CD4-positive, alpha-beta T cell treated with Interleukin-15 for 1 hour (primary cell): ENCODE measurements around the gene LEMD3.
"Not testable (repeated sequence)": the region's sequence is repeated elsewhere in the genome, so short reads cannot be mapped to it uniquely, and the experiment has no call there.

Experiments used
- DNase-seq: peaks from one replicate; pipeline ENCODE4 v3.0.0-alpha.2; 2020

Gene LEMD3

GRCh38 chr12:65279369-65280112, 110.2 kb downstream of the LEMD3 start:
- no peak for DNase-seq

- DNase-seq = no peak
These were observed 110.9 kb downstream of the LEMD3 start for GRCh38 chr12:65280306-65280705.

GRCh38 chr12:65282840-65283239, 113.5 kb downstream of the LEMD3 start:
- DNase-seq = no peak

GRCh38 chr12:65285532-65285931, 116.1 kb downstream of the LEMD3 start:
- not testable (repeated sequence) for DNase-seq

GRCh38 chr12:65287426-65287825, 118.0 kb downstream of the LEMD3 start:
- no peak for DNase-seq

GRCh38 chr12:65292241-65292640, 122.9 kb downstream of the LEMD3 start:
- DNase-seq = no peak

- DNase-seq = no peak
These were observed 124.4 kb downstream of the LEMD3 start for GRCh38 chr12:65293735-65294134.

GRCh38 chr12:65294641-65295262, 125.4 kb downstream of the LEMD3 start:
- no peak for DNase-seq

- no peak for DNase-seq
These were observed 127.3 kb downstream of the LEMD3 start for GRCh38 chr12:65296508-65297265.
